HepG2 (cell line): ENCODE results near the gene NES. TPM values are rescaled to one million over a fixed set of nuclear protein-coding genes. Genes with fewer than 3 reads are reported as not detected.
A peak's percentile ranks its signal among the peaks of the same experiment; 100 is the strongest.

Experiments
- ATAC-seq: fragments of 200-7000 bp; cut with Tn5 transposase; 3 replicates; pipeline ENCODE4 v1.9.1; 2020; ENCODE audit warnings: mild to moderate bottlenecking, moderate library complexity
- BruUV-seq: library from RNA; stranded (reverse); fragments of 400-500 nt; replicated peaks from 2 replicates; lab custom pipeline; 2021; lab: Mats Ljungman, UMichigan
- CTCF ChIA-PET: fragments of 300-600 bp; formaldehyde crosslinking; extraction: SDS; loops from one replicate; lab custom pipeline; 2021; ENCODE audit warnings: low total read pairs, inconsistent platforms, low intra/inter-chr PET ratio; lab: Yijun Ruan, JAX
- POLR2A ChIA-PET: fragments of 350-600 bp; sonication (Branson Sonifier 250); formaldehyde crosslinking; loops from one replicate; lab custom pipeline; 2020; ENCODE audit warnings: antibody characterized with exemption, inconsistent platforms; lab: Yijun Ruan, JAX
- DNase-seq: peaks from one replicate; pipeline ENCODE4 v3.0.0-alpha.2; 2015; ENCODE audit warnings: low spot score
- FAIRE-seq: peaks from 3 replicates; lab custom pipeline; 2011; peaks lifted over from hg19 to GRCh38; lab: Jason Lieb, UNC
- H2AFZ ChIP-seq: one replicate; pipeline ENCODE4 v1.6.1; 2011; ENCODE audit warnings: low read length, inconsistent platforms
- H3K27ac ChIP-seq: fragments of 300-600 bp; 3 replicates; pipeline ENCODE4 v1.8.0; 2011; ENCODE audit warnings: mixed run types, mild to moderate bottlenecking, mixed read lengths, low read length, inconsistent platforms; ENCODE audit not compliant: insufficient read depth; ENCODE audit errors: extremely low read length
- H3K27me3 ChIP-seq, 2 experiments: fragments of 200-600 bp in 1 of 2; 2 replicates in 1 of 2; 3 replicates in 1 of 2; pipeline versions ENCODE4 v1.6.0 to v1.8.0; 2011; ENCODE audit warnings: low read length in 2 of 2, mild to moderate bottlenecking in 2 of 2, moderate library complexity in 2 of 2, inconsistent platforms in 1 of 2; ENCODE audit not compliant: insufficient read depth in 2 of 2, control insufficient read depth in 1 of 2
- H3K36me3 ChIP-seq, 2 experiments: fragments of 200-600 bp in 1 of 2; replicated peaks in 1 of 2; 2 replicates in 1 of 2; 3 replicates in 1 of 2; pipeline versions ENCODE4 v1.5.1 to v1.8.0; 2011; ENCODE audit warnings: low read length in 2 of 2, inconsistent platforms in 1 of 2; ENCODE audit not compliant: insufficient read depth in 2 of 2, control insufficient read depth in 1 of 2
- H3K4me1 ChIP-seq: 2 replicates; pipeline ENCODE4 v1.5.1; 2012; ENCODE audit warnings: low read length, inconsistent platforms; ENCODE audit not compliant: insufficient read depth
- H3K4me2 ChIP-seq: 2 replicates; pipeline ENCODE4 v1.6.0; 2011; ENCODE audit warnings: low read depth, low read length, inconsistent platforms
- H3K4me3 ChIP-seq, 3 experiments: fragments of 200-600 bp in 1 of 3; sonication (generic), shearing (Covaris generic) in 1 of 3; replicated peaks in 1 of 3; 2 replicates each; pipeline ENCODE4 v1.5.1; 2011 to 2016; ENCODE audit warnings: low read length in 3 of 3, inconsistent platforms in 2 of 3, low read depth in 2 of 3, mild to moderate bottlenecking in 2 of 3, control low read depth in 1 of 3, mixed read lengths in 1 of 3; ENCODE audit not compliant: insufficient read depth in 1 of 3
- H3K79me2 ChIP-seq: one replicate; pipeline ENCODE4 v1.6.1; 2011; ENCODE audit warnings: low read length, inconsistent platforms; ENCODE audit not compliant: insufficient read depth
- H3K9ac ChIP-seq: 2 replicates; pipeline ENCODE4 v1.6.0; 2011; ENCODE audit warnings: mild to moderate bottlenecking, low read depth, low read length, inconsistent platforms; ENCODE audit not compliant: insufficient read depth
- H3K9me3 ChIP-seq: 2 replicates; pipeline ENCODE4 v1.5.1; 2012; ENCODE audit warnings: mild to moderate bottlenecking, low read length
- H4K20me1 ChIP-seq: 2 replicates; pipeline ENCODE4 v1.6.0; 2011; ENCODE audit warnings: inconsistent platforms, mild to moderate bottlenecking, low read length, moderate library complexity; ENCODE audit not compliant: insufficient read depth
- ASH2L ChIP-seq: fragments of 300-600, 200-600 bp; sonication (generic); IDR thresholded peaks from 2 replicates; pipeline ENCODE4 v1.7.0; 2017; ENCODE audit warnings: low read depth, mild to moderate bottlenecking, moderate library complexity, mixed read lengths, low read length; ENCODE audit not compliant: insufficient read length
- CENPX ChIP-seq: sonication (generic); formaldehyde crosslinking; IDR thresholded peaks from 2 replicates; pipeline ENCODE4 v1.9.0; 2021; ENCODE audit warnings: mild to moderate bottlenecking, missing genetic modification reagents, moderate library complexity
- PHF21A ChIP-seq: sonication (generic); formaldehyde crosslinking; IDR thresholded peaks from 2 replicates; pipeline ENCODE4 v1.5.0; 2020; ENCODE audit warnings: mild to moderate bottlenecking, missing genetic modification reagents
- REPIN1 ChIP-seq: sonication (generic); formaldehyde crosslinking; IDR thresholded peaks from 2 replicates; pipeline ENCODE4 v1.8.0; 2022; ENCODE audit warnings: missing genetic modification reagents, low read depth, mild to moderate bottlenecking, borderline replicate concordance
- RXRA ChIP-seq: sonication (generic); formaldehyde crosslinking; IDR thresholded peaks from 2 replicates; pipeline ENCODE4 v1.5.1; 2020; ENCODE audit warnings: missing genetic modification reagents
- SALL1 ChIP-seq: sonication (generic); formaldehyde crosslinking; IDR thresholded peaks from 2 replicates; pipeline ENCODE4 v1.8.0; 2022; ENCODE audit warnings: mild to moderate bottlenecking, missing genetic modification reagents
- TBP ChIP-seq: sonication (generic); formaldehyde crosslinking; IDR thresholded peaks from 2 replicates; pipeline ENCODE4 v1.5.0; 2020; ENCODE audit warnings: missing genetic modification reagents
- ZFP37 ChIP-seq: sonication (generic); formaldehyde crosslinking; IDR thresholded peaks from 2 replicates; pipeline ENCODE4 v1.4.0; 2020; ENCODE audit warnings: missing genetic modification reagents, borderline replicate concordance
- ZNF331 ChIP-seq: sonication (generic); formaldehyde crosslinking; IDR thresholded peaks from 2 replicates; pipeline ENCODE4 v1.4.0; 2020; ENCODE audit warnings: missing genetic modification reagents
- WGBS: methylation state at CpG from one replicate; pipeline ENCODE4 v1.1.6; 2017; ENCODE audit warnings: low lambda C conversion rate; 5-methylcytosine and 5-hydroxymethylcytosine counted together
- in situ Hi-C: cut with HindIII; loops from 2 replicates; pipeline ENCODE4 v1.10.0; 2017; ENCODE audit warnings: low pct_unique_long_range_greater_than_20kb; ENCODE audit not compliant: extremely low pct_ligation_motif_present
- intact Hi-C: fragments of 100-400 bp; cut with micrococcal nuclease; formaldehyde crosslinking; loops from one replicate; pipeline ENCODE4 v1.10.0; 2022; ENCODE audit not compliant: unreplicated experiment
- polyA plus RNA-seq, 8 experiments: library from polyadenylated mRNA; depleted of rRNA in 3 of 8; stranded (reverse) in 7 of 8; unstranded in 1 of 8; fragments of >200 nt; fragmentation: Illumina TruSeq in 4 of 8; extraction: Trizol in 4 of 8; gene quantifications; 2 replicates each; pipeline versions ENCODE4 v1.2.1 to v1.2.3, GENCODE V29; 2011 to 2016; ENCODE audit warnings: low read depth in 4 of 8, missing spikeins in 1 of 8, mixed read lengths in 1 of 8; ENCODE audit not compliant: insufficient read depth in 1 of 8
- total RNA-seq, 5 experiments: library from RNA; depleted of rRNA; stranded (reverse); fragments of >200 nt; fragmentation: Illumina TruSeq; extraction: Trizol; gene quantifications; 2 replicates each; pipeline ENCODE4 v1.2.3, GENCODE V29; 2016; ENCODE audit warnings: low read depth in 1 of 5
- TF ChIP-seq, protein P1 (sequence below): sonication (generic); formaldehyde crosslinking; IDR thresholded peaks from 2 replicates; pipeline ENCODE4 v1.4.0; 2020; ENCODE audit warnings: mild to moderate bottlenecking, missing genetic modification reagents, borderline replicate concordance
- TF ChIP-seq, protein P2 (sequence below): IDR thresholded peaks from 2 replicates; pipeline ENCODE4 v1.6.1; 2016; ENCODE audit warnings: mild to moderate bottlenecking, missing biosample characterization, missing genetic modification reagents

The NES gene
- total and polyA plus RNA-seq, 2 of the 13 experiments (the other 11 are each of a cell fraction or from before 2014, with no cell fraction given), result 1.7 to 16.6 TPM

DNA sequence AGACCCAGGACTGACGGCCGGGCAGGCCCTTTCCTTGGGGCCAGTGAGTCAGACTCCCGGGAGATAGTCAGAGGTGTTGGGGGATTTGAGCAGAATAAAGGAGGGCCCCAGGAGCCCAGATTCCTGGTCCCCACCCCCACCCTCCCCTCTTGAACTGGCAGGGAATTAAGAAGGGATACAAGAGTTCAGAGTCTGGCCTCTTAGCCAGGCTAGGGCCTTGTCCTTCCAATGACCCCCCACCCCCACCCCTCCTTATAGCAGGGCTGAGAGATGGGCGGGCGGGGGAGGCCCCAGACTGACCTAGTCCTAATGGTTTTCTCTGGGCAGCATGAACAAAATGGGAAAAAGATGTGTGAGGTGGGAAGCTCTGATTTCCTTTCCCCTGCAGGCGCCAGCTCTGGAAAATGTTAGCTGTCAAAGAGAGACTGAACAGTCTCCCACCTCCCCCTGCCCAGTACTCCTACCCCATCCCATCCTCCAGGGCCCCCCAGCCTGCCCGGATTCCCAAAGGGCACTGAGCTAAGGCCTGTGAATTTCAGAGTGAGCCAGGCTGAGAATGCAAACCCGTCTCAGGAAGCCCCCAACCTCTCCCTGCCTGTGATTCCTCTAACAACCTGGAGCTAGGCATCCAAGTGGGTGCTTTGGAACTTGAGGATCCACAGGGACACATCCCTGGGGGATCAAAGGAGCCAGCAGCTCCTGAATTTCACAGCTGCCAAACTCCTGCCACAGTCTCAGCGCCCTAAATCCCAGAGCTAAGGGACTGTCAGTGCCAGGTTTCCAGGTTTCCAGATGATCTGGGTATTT is 34.0 kb upstream of the NES start:
- 36% methylated on average over 9 of the region's 9 CpGs for WGBS
- Histone ChIP-seq H3K27me3 (peaks cover 2 to 38% of the 10 kb centered on the region in 2 experiments; a peak in 4 of 5 replicates), H3K9me3 (no peaks in the 10 kb centered on the region), H2AFZ (no peak overlapping the region), H3K79me2 (no peaks in the 10 kb centered on the region), H3K4me3 (no peak overlapping the region), H3K36me3 (no peaks in the 10 kb centered on the region), H4K20me1 (no peaks in the 10 kb centered on the region), H3K4me1 (peaks cover 10% of the 10 kb centered on the region; the same call in 1 of the 2 replicates), H3K27ac (no peak overlapping the region), H3K4me2 (no peak overlapping the region), H3K9ac (no peak overlapping the region)
- no peak for TF ChIP-seq PHF21A
- ChIA-PET POLR2A (interaction anchor here (1.0 to 1.2 kb wide), 2 partner anchors 17 to 21 kb away, joined by 4 to 5 read pairs; partner anchors contain the start of genes ISG20L2 and METTL25B), CTCF (no interaction called here)
- DNase-seq (no peak), FAIRE-seq (no peak), ATAC-seq (no peak)
- in situ Hi-C loops, result no loop called here
- intact Hi-C loops, result no loop called here
- no TSS peak for BruUV-seq

DNA sequence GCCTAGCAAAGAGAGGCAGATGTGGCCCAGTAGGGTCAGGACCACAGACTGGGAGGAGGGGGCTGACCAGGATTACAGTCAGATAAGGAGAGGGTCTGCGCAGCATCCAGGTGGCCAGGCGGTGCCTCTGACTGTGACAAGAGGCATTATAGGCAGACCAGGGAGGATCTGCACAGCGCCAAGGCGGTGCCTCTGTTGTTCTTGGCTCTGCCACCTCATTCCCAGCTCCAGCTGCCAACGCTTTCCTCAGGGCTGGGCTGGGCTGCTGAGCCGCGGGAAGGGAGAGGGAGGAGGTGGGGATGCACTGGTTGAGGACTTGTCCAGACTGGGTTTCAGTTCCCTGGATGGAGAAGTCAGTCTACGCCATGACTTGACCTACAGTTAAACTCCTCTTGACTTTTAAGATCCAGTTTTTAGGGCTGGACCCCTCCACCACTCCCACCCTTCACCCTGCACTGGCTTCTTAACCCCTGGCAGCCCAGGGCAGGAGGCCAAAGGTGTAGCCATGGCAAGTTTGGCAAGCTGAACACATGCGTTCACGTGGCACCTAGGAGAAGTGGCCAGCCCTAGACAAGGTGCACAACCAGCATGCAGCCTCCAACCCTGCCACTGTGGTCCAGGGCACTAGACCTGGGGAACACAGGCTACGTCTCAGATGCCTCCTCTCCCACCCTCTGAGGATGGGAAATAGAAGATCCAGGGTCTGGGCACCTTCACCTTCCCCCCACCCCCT is 32.7 kb upstream of the NES start:
- CTCF ChIA-PET, result no interaction called here
- peak; percentile 18; the same call in 1 of the 3 replicates for ATAC-seq
- intact Hi-C loops, result no loop called here
- no peak for TF ChIP-seq ASH2L
- TF ChIP-seq SALL1, result no peak
- no peak for TF ChIP-seq TBP
- TF ChIP-seq RXRA (CRISPR knock-in tag), result no peak
- TF ChIP-seq, protein P1, sequence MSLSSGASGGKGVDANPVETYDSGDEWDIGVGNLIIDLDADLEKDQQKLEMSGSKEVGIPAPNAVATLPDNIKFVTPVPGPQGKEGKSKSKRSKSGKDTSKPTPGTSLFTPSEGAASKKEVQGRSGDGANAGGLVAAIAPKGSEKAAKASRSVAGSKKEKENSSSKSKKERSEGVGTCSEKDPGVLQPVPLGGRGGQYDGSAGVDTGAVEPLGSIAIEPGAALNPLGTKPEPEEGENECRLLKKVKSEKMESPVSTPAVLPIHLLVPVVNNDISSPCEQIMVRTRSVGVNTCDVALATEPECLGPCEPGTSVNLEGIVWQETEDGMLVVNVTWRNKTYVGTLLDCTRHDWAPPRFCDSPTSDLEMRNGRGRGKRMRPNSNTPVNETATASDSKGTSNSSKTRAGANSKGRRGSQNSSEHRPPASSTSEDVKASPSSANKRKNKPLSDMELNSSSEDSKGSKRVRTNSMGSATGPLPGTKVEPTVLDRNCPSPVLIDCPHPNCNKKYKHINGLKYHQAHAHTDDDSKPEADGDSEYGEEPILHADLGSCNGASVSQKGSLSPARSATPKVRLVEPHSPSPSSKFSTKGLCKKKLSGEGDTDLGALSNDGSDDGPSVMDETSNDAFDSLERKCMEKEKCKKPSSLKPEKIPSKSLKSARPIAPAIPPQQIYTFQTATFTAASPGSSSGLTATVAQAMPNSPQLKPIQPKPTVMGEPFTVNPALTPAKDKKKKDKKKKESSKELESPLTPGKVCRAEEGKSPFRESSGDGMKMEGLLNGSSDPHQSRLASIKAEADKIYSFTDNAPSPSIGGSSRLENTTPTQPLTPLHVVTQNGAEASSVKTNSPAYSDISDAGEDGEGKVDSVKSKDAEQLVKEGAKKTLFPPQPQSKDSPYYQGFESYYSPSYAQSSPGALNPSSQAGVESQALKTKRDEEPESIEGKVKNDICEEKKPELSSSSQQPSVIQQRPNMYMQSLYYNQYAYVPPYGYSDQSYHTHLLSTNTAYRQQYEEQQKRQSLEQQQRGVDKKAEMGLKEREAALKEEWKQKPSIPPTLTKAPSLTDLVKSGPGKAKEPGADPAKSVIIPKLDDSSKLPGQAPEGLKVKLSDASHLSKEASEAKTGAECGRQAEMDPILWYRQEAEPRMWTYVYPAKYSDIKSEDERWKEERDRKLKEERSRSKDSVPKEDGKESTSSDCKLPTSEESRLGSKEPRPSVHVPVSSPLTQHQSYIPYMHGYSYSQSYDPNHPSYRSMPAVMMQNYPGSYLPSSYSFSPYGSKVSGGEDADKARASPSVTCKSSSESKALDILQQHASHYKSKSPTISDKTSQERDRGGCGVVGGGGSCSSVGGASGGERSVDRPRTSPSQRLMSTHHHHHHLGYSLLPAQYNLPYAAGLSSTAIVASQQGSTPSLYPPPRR (CRISPR knock-in tag), result no peak
- no peak for TF ChIP-seq ZNF331 (CRISPR knock-in tag)
- TF ChIP-seq CENPX, result no peak
- TF ChIP-seq REPIN1, result no peak
- TF ChIP-seq ZFP37 (CRISPR knock-in tag), result no peak
- TF ChIP-seq, protein P2, sequence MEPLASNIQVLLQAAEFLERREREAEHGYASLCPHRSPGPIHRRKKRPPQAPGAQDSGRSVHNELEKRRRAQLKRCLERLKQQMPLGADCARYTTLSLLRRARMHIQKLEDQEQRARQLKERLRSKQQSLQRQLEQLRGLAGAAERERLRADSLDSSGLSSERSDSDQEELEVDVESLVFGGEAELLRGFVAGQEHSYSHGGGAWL (CRISPR knock-in tag), result no peak

More for the DNA sequence above, 32.7 kb upstream of the NES start:
- no peaks in the 10 kb centered on the region for H3K9me3 ChIP-seq
- no peak overlapping the region for H2AFZ ChIP-seq
- WGBS, result 36% methylated on average over 7 of the region's 11 CpGs
- no peak overlapping the region for H3K4me3 ChIP-seq
- H3K4me2 ChIP-seq, result no peak overlapping the region
- H3K27ac ChIP-seq, result no peak overlapping the region
- DNase-seq (no peak), FAIRE-seq (no peak)
- no peaks in the 10 kb centered on the region for H3K79me2 ChIP-seq
- no peaks in the 10 kb centered on the region for H3K36me3 ChIP-seq
- no TSS peak for BruUV-seq
- peaks cover 23% of the 10 kb centered on the region for H3K4me1 ChIP-seq
- H3K27me3 ChIP-seq, result peaks cover 6 to 51% of the 10 kb centered on the region in 2 experiments
- no peaks in the 10 kb centered on the region for H4K20me1 ChIP-seq
- in situ Hi-C loops, result no loop called here
- H3K9ac ChIP-seq, result no peak overlapping the region
- POLR2A ChIA-PET, result no interaction called here
